PFSK-1 (cell line): ENCODE data around the gene EBF4.

Experiments
- FOXP2 ChIP-seq: optimal IDR thresholded peaks from 2 replicates; pipeline ENCODE3; 2011; ENCODE audit warnings: borderline replicate concordance, control low read depth, inconsistent platforms; ENCODE audit not compliant: insufficient read depth; ENCODE audit errors: extremely low read length, extremely low read depth
- POLR2AphosphoS5 ChIP-seq: IDR thresholded peaks from 2 replicates; pipeline ENCODE4 v1.6.1; 2012; ENCODE audit warnings: low read depth, mild to moderate bottlenecking, control low read depth, low read length, moderate library complexity
- SIN3A ChIP-seq: IDR thresholded peaks from 2 replicates; pipeline ENCODE4 v1.6.1; 2012; ENCODE audit warnings: mild to moderate bottlenecking, low read length, moderate library complexity, borderline replicate concordance; ENCODE audit not compliant: insufficient read depth
- TAF1 ChIP-seq: IDR thresholded peaks from 2 replicates; pipeline ENCODE4 v1.6.1; 2012; ENCODE audit warnings: low read length, control low read depth, borderline replicate concordance; ENCODE audit not compliant: insufficient read depth
- TF ChIP-seq, protein P1 (sequence below), 2 experiments: IDR thresholded peaks; 2 replicates each; pipeline versions ENCODE4 v1.6.1 to v1.8.0; 2011 to 2012; ENCODE audit warnings: low read depth in 2 of 2, low read length in 2 of 2, control low read depth in 1 of 2, inconsistent platforms in 1 of 2, mild to moderate bottlenecking in 1 of 2, moderate library complexity in 1 of 2; ENCODE audit not compliant: insufficient read depth in 1 of 2

The EBF4 gene

DNA sequence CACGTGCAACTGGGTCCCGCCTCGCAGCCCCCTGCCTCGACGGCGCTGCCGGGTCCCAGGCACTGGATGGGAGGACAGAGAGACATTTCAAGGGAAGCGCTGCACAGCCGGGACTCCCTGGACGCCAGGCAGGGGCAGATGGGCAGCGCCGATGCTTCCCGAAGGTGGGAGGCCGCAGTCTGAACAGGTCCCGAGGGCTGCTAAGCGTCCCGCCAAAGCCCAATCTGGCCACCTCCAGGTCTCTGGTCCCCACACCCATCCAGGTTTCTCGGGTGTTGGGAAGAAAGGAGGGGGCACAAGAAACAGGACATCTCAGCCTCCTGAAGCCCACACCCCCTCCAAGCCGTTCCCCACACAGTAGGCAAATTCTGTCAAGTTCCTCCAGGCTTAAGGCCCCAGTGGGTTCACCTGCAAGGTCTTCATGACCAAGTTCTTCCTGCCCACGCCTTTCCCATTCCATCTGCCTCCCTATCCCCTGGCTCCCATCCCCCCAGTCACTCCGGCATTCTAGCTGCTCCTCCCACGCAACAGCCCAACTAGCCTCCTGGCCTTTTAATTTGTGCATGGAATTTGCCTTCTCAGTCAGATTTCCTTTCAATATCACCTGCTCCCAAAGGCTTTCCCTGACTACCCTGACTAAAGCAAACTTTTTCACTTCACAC, 113.2 kb downstream of the EBF4 start:
- TF ChIP-seq, protein P1, sequence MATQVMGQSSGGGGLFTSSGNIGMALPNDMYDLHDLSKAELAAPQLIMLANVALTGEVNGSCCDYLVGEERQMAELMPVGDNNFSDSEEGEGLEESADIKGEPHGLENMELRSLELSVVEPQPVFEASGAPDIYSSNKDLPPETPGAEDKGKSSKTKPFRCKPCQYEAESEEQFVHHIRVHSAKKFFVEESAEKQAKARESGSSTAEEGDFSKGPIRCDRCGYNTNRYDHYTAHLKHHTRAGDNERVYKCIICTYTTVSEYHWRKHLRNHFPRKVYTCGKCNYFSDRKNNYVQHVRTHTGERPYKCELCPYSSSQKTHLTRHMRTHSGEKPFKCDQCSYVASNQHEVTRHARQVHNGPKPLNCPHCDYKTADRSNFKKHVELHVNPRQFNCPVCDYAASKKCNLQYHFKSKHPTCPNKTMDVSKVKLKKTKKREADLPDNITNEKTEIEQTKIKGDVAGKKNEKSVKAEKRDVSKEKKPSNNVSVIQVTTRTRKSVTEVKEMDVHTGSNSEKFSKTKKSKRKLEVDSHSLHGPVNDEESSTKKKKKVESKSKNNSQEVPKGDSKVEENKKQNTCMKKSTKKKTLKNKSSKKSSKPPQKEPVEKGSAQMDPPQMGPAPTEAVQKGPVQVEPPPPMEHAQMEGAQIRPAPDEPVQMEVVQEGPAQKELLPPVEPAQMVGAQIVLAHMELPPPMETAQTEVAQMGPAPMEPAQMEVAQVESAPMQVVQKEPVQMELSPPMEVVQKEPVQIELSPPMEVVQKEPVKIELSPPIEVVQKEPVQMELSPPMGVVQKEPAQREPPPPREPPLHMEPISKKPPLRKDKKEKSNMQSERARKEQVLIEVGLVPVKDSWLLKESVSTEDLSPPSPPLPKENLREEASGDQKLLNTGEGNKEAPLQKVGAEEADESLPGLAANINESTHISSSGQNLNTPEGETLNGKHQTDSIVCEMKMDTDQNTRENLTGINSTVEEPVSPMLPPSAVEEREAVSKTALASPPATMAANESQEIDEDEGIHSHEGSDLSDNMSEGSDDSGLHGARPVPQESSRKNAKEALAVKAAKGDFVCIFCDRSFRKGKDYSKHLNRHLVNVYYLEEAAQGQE (IDR thresholded peaks at IDR 0.05; ENCODE audit: insufficient read depth in 1 of 2, low read depth in 2 of 2, low read length in 2 of 2) = no peak
- no peak for TF ChIP-seq FOXP2
- TF ChIP-seq SIN3A = no peak
- TF ChIP-seq POLR2AphosphoS5 = no peak

DNA sequence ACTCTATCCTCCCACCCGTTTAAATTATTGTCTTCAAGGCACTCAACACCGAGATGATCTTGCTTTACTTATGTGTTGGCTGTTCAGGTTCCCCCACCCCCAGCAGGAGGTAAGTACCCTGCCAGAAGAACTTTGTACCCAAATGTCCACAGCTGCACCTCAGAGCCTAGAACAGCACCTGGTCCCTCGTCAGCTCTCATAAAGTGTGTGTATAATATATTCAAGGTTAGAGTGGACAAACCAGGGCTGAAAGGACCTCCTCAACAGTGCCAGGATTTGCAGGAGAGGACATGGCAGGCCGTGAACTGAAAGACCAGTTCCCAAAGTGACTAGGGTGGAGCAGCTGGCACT, 113.7 kb downstream of the EBF4 start:
- no peak for TF ChIP-seq SIN3A
- TF ChIP-seq POLR2AphosphoS5 = no peak

DNA sequence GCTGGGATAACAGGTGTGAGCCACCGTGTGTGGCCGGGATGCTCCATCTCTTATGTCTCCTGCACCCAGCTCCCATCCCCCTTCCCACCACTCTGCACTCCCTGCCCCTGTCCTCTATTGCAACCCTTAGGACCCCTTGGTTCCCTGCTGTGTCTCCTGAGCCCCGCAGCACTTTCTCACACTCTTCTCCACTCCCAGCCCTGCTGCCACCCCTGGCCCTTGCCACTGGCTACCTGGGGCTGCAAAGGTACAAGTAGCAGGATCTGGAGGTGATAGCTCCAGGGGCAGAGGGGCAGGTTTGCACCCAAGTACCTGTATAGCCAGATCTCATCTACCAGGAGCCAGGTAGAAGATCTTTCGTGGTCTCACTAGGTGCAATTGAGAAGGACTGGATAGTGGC, 114.4 kb downstream of the EBF4 start:
- TF ChIP-seq FOXP2 (no peak), POLR2AphosphoS5 (no peak), TAF1 (no peak), SIN3A (no peak)
- TF ChIP-seq, protein P1 (IDR thresholded peaks at IDR 0.05; ENCODE audit: insufficient read depth in 1 of 2, low read depth in 2 of 2, low read length in 2 of 2) = no peak

DNA sequence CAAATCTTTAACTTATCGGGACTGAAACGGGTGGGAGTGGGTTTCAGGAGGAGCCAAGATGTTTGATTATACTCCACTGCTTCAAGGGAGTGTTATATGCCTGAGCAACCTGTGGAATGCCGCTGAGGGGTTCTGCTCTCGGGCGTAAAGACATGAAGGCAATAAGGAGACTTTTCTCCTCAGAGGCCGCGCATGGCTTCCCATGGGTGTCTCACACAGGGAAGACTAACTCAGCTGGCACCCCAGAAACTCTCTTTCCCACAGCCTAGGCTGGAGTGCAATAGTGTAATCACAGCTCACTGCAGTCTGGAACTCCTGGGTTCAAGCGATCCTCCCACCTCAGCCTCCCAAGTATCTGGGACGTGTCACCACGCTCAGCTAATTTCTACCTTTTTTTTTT, 117.1 kb downstream of the EBF4 start:
- no peak for TF ChIP-seq SIN3A
- TF ChIP-seq FOXP2 = no peak
- TF ChIP-seq, protein P1 (IDR thresholded peaks at IDR 0.05; ENCODE audit: insufficient read depth in 1 of 2, low read depth in 2 of 2, low read length in 2 of 2) = no peak
- TF ChIP-seq POLR2AphosphoS5 = no peak
- no peak for TF ChIP-seq TAF1
